B cell (primary cell): ENCODE results near the gene NFKBIL1. TPM values are rescaled to one million over a fixed set of nuclear protein-coding genes. Genes with fewer than 3 reads are reported as not detected.

Experiments used
- ATAC-seq: fragments of 200-7000 bp; cut with Tn5 transposase; one replicate; pipeline ENCODE4 v1.10.0; 2021; ENCODE audit warnings: low read depth, mild to moderate bottlenecking, moderate number of reproducible peaks, moderate library complexity
- CTCF ChIA-PET: fragments of 350-600 bp; sonication (Branson Sonifier 250); formaldehyde crosslinking; loops from one replicate; lab custom pipeline; 2021; ENCODE audit warnings: antibody characterized with exemption, inconsistent platforms; lab: Charles Lee
- POLR2A ChIA-PET: fragments of 350-600 bp; sonication (Branson Sonifier 250); formaldehyde crosslinking; loops from one replicate; lab custom pipeline; 2021; ENCODE audit warnings: antibody characterized with exemption; lab: Charles Lee
- DNase-seq: peaks from one replicate; pipeline ENCODE4 v3.0.0; 2013
- H2AFZ ChIP-seq: 2 replicates; pipeline ENCODE4 v1.6.1; 2012; ENCODE audit warnings: mild to moderate bottlenecking, low read depth, low read length; ENCODE audit not compliant: insufficient read depth, poor library complexity, severe bottlenecking
- H3K27ac ChIP-seq, 2 donors: 1 replicate in 1 of 2; 2 replicates in 1 of 2; pipeline ENCODE4 v1.5.1; 2012 to 2013; ENCODE audit warnings: low read length in 2 of 2, mild to moderate bottlenecking in 2 of 2, moderate library complexity in 1 of 2
- H3K27me3 ChIP-seq, 4 experiments: fragments of 200-600 bp in 1 of 4; sonication (generic) in 1 of 4; replicated peaks in 1 of 4; 1 replicate in 2 of 4; 2 replicates in 2 of 4; pipeline versions ENCODE4 v1.6.1 to v1.7.0; 2013 to 2016; ENCODE audit warnings: low read length in 3 of 4, mild to moderate bottlenecking in 2 of 4, mixed read lengths in 1 of 4, moderate library complexity in 1 of 4; ENCODE audit not compliant: insufficient read depth in 4 of 4, control insufficient read depth in 3 of 4; ENCODE audit errors: control extremely low read depth in 1 of 4
- H3K36me3 ChIP-seq, 2 experiments: replicated peaks in 1 of 2; 1 replicate in 1 of 2; 2 replicates in 1 of 2; pipeline versions ENCODE4 v1.6.1 to v1.7.1; 2013; ENCODE audit warnings: low read length in 1 of 2; ENCODE audit not compliant: insufficient read depth in 2 of 2, control insufficient read depth in 1 of 2; ENCODE audit errors: control extremely low read depth in 1 of 2, extremely low read depth in 1 of 2
- H3K4me1 ChIP-seq, 2 donors: fragments of 200-600 bp in 1 of 2; sonication (generic) in 1 of 2; 1 replicate in 1 of 2; 2 replicates in 1 of 2; pipeline versions ENCODE4 v1.5.1 to v1.6.1; 2013 to 2017; ENCODE audit warnings: low read length in 2 of 2; ENCODE audit not compliant: control insufficient read depth in 2 of 2, insufficient read depth in 2 of 2
- H3K4me2 ChIP-seq: replicated peaks from 2 replicates; pipeline ENCODE3; 2012; ENCODE audit warnings: mild to moderate bottlenecking, low read depth, low read length; ENCODE audit not compliant: poor library complexity, severe bottlenecking
- H3K4me3 ChIP-seq, 5 experiments: fragments of 200-600 bp in 1 of 5; sonication (generic) in 1 of 5; 1 replicate in 3 of 5; 2 replicates in 2 of 5; pipeline versions ENCODE4 v1.5.1 to v1.7.0; 2011 to 2016; ENCODE audit warnings: low read length in 4 of 5, mild to moderate bottlenecking in 4 of 5, low read depth in 2 of 5, control low read depth in 1 of 5, moderate library complexity in 1 of 5; ENCODE audit not compliant: insufficient read depth in 1 of 5; ENCODE audit errors: control extremely low read depth in 1 of 5, extremely low read depth in 1 of 5
- H3K79me2 ChIP-seq: fragments of 200-600 bp; sonication (generic); one replicate; pipeline ENCODE4 v1.6.0; 2016; ENCODE audit warnings: low read length; ENCODE audit not compliant: control insufficient read depth, insufficient read depth
- H3K9ac ChIP-seq: fragments of 200-600 bp; sonication (generic); 2 replicates; pipeline ENCODE4 v1.6.1; 2017; ENCODE audit warnings: mild to moderate bottlenecking, low read length, moderate library complexity
- H3K9me3 ChIP-seq, 3 donors: one replicate each; pipeline versions ENCODE4 v1.6.1 to v1.7.1; 2013; ENCODE audit warnings: low read length in 2 of 3; ENCODE audit not compliant: control insufficient read depth in 2 of 3, insufficient read depth in 1 of 3; ENCODE audit errors: control extremely low read depth in 1 of 3
- H4K20me1 ChIP-seq: 2 replicates; pipeline ENCODE4 v1.6.0; 2012; ENCODE audit warnings: mild to moderate bottlenecking, low read length; ENCODE audit not compliant: insufficient read depth, control insufficient read depth, poor library complexity, severe bottlenecking
- H3K27ac Mint-ChIP-seq: one replicate; pipeline ENCODE4 v1.8.0; 2021; ENCODE audit warnings: mixed read lengths
- H3K27me3 Mint-ChIP-seq: one replicate; pipeline ENCODE4 v1.8.0; 2021; ENCODE audit warnings: mixed read lengths
- H3K4me1 Mint-ChIP-seq: one replicate; pipeline ENCODE4 v1.8.0; 2021; ENCODE audit warnings: mixed read lengths
- H3K4me3 Mint-ChIP-seq: one replicate; pipeline ENCODE4 v1.8.0; 2021; ENCODE audit warnings: mixed read lengths
- H3K9me3 Mint-ChIP-seq: one replicate; pipeline ENCODE4 v1.8.0; 2022; ENCODE audit warnings: mixed read lengths; ENCODE audit not compliant: insufficient read depth
- EZH2 ChIP-seq: IDR thresholded peaks from 2 replicates; pipeline ENCODE4 v1.6.1; 2012; ENCODE audit warnings: borderline replicate concordance, low read depth, mild to moderate bottlenecking, moderate library complexity, low read length; ENCODE audit not compliant: insufficient read depth, poor library complexity, severe bottlenecking
- WGBS: methylation state at CpG from one replicate; pipeline ENCODE4 v1.1.5; 2013; ENCODE audit warnings: missing lambda C conversion rate; ENCODE audit not compliant: insufficient coverage; 5-methylcytosine and 5-hydroxymethylcytosine counted together
- intact Hi-C: fragments of 100-400 bp; cut with micrococcal nuclease; formaldehyde crosslinking; loops from one replicate; pipeline ENCODE4 v1.10.0; 2022
- polyA plus RNA-seq: library from polyadenylated mRNA; depleted of rRNA; stranded (reverse); fragments of >200 nt; gene quantifications from 2 replicates; pipeline ENCODE4 v1.2.3, GENCODE V29; 2012
- total RNA-seq, 2 donors: library from RNA; stranded (reverse); fragments of 120-200 nt in 1 of 2; gene quantifications; 1 replicate in 1 of 2; 2 replicates in 1 of 2; pipeline versions ENCODE4 v1.2.3 to v1.2.4, GENCODE V29; 2013 to 2022
- TF ChIP-seq, protein P1 (sequence below): fragments of 200-600 bp; IDR thresholded peaks from one replicate; pipeline ENCODE4 v1.8.0; 2022; ENCODE audit warnings: antibody characterized with exemption, mild to moderate bottlenecking

NFKBIL1 gene
- total and polyA plus RNA-seq, 2 donors (not counting 1 experiment from before 2014, with no cell fraction given), result 10.3 to 18.4 TPM

- peak overlapping the region; percentile 59 for H3K9ac ChIP-seq
These were observed 39.3 kb downstream of the NFKBIL1 start for GRCh38 chr6:31586599-31587281.

More at GRCh38 chr6:31586599-31587281, 39.3 kb downstream of the NFKBIL1 start:
- Histone ChIP-seq H3K36me3 (peaks cover 0 to 2% of the 10 kb centered on the region in 2 experiments), H3K9me3 (no peaks in the 10 kb centered on the region), H3K27me3 (no peaks in the 10 kb centered on the region), H2AFZ (peak overlapping the region; percentile 14), H3K27ac (peak overlapping the region; percentile 87 to 95), H3K4me2 (peak overlapping the region; percentile 72), H3K79me2 (peaks cover 71% of the 10 kb centered on the region), H3K4me3 (peak overlapping the region; percentile 3 to 86 (median 40)), H4K20me1 (peaks cover under 1% of the 10 kb centered on the region), H3K4me1 (peaks cover 85 to 91% of the 10 kb centered on the region in 2 donors)
- no peaks in the 10 kb centered on the region for H3K9me3 Mint-ChIP-seq
- H3K4me3 Mint-ChIP-seq, result peak overlapping the region; percentile 82
- ATAC-seq (peak; percentile 55), DNase-seq (peak; percentile 81)
- 5% methylated on average over 7 of the region's 9 CpGs for WGBS
- peaks cover 86% of the 10 kb centered on the region for H3K4me1 Mint-ChIP-seq
- ChIA-PET POLR2A (interaction anchor here (0.5 to 42.6 kb wide), 6 partner anchors 2 to 201 kb away, joined by 3 to 1450 read pairs (median 5); partner anchors contain the start of genes ATP6V1G2, DDX39B, GPANK1 and LST1), CTCF (interaction anchor here (1.3 to 35.3 kb wide), 4 partner anchors 5 to 45 kb away, joined by 3 to 2241 read pairs (median 1108); partner anchors contain the start of genes ATP6V1G2, DDX39B, LST1 and LTA)
- intact Hi-C loops, result no loop called here
- no peak for TF ChIP-seq EZH2
- TF ChIP-seq, protein P1, sequence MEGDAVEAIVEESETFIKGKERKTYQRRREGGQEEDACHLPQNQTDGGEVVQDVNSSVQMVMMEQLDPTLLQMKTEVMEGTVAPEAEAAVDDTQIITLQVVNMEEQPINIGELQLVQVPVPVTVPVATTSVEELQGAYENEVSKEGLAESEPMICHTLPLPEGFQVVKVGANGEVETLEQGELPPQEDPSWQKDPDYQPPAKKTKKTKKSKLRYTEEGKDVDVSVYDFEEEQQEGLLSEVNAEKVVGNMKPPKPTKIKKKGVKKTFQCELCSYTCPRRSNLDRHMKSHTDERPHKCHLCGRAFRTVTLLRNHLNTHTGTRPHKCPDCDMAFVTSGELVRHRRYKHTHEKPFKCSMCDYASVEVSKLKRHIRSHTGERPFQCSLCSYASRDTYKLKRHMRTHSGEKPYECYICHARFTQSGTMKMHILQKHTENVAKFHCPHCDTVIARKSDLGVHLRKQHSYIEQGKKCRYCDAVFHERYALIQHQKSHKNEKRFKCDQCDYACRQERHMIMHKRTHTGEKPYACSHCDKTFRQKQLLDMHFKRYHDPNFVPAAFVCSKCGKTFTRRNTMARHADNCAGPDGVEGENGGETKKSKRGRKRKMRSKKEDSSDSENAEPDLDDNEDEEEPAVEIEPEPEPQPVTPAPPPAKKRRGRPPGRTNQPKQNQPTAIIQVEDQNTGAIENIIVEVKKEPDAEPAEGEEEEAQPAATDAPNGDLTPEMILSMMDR, result no peak
- H3K27me3 Mint-ChIP-seq, result no peaks in the 10 kb centered on the region
- H3K27ac Mint-ChIP-seq, result peak overlapping the region; percentile 97
